ENCODE data around the gene COPS2.

The COPS2 gene

GRCh38 chr15:49131403-49131802, 24.0 kb downstream of the COPS2 start:
- DNase-seq (ENCODE audit: low read depth), result no peak
- TF ChIP-seq, protein P1, sequence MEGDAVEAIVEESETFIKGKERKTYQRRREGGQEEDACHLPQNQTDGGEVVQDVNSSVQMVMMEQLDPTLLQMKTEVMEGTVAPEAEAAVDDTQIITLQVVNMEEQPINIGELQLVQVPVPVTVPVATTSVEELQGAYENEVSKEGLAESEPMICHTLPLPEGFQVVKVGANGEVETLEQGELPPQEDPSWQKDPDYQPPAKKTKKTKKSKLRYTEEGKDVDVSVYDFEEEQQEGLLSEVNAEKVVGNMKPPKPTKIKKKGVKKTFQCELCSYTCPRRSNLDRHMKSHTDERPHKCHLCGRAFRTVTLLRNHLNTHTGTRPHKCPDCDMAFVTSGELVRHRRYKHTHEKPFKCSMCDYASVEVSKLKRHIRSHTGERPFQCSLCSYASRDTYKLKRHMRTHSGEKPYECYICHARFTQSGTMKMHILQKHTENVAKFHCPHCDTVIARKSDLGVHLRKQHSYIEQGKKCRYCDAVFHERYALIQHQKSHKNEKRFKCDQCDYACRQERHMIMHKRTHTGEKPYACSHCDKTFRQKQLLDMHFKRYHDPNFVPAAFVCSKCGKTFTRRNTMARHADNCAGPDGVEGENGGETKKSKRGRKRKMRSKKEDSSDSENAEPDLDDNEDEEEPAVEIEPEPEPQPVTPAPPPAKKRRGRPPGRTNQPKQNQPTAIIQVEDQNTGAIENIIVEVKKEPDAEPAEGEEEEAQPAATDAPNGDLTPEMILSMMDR (IDR thresholded peaks at IDR 0.05; ENCODE audit: low read depth, low read length, missing control alignments), result no peak
- no peak overlapping the region for H3K4me3 ChIP-seq (ENCODE audit: low read depth, low read length)

DNA sequence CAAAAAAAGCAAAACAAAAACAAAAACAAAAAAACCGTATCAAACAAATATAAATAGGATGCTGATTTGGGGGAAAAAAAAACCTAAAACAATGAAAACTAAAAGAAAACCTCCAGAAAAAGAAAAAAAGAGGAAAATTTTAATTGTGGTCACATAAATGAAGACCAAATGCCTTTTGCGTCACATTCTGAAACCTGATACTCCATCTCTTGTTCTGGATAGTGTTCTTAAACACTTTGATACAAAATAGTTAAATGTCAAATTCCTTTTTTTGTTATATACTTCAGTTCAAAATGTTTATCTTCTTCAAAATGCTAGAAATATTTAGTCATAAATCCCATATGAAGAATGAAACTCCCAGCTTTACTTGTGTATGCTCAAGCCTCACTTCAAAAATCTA, 31.0 kb downstream of the COPS2 start:
- TF ChIP-seq, protein P1 (IDR thresholded peaks at IDR 0.05; ENCODE audit: low read depth, low read length, missing control alignments), result no peak
- no peak overlapping the region for H3K4me3 ChIP-seq (ENCODE audit: low read depth, low read length)
- DNase-seq (ENCODE audit: low read depth), result no peak

- TF ChIP-seq, protein P1 (IDR thresholded peaks at IDR 0.05; ENCODE audit: low read depth, low read length, missing control alignments), result no peak
- H3K4me3 ChIP-seq (ENCODE audit: low read depth, low read length), result no peak overlapping the region
- DNase-seq (ENCODE audit: low read depth), result no peak
Measured at GRCh38 chr15:49122541-49123062, 32.8 kb downstream of the COPS2 start.

- TF ChIP-seq, protein P1 (IDR thresholded peaks at IDR 0.05; ENCODE audit: low read depth, low read length, missing control alignments), result no peak
- DNase-seq (ENCODE audit: low read depth), result no peak
- H3K4me3 ChIP-seq (ENCODE audit: low read depth, low read length), result no peak overlapping the region
Measured at GRCh38 chr15:49121901-49122300, 33.5 kb downstream of the COPS2 start.

GRCh38 chr15:49120832-49121231, 34.6 kb downstream of the COPS2 start:
- TF ChIP-seq, protein P1 (IDR thresholded peaks at IDR 0.05; ENCODE audit: low read depth, low read length, missing control alignments), result no peak
- no peak for DNase-seq (ENCODE audit: low read depth)
- no peak overlapping the region for H3K4me3 ChIP-seq (ENCODE audit: low read depth, low read length)

DNA sequence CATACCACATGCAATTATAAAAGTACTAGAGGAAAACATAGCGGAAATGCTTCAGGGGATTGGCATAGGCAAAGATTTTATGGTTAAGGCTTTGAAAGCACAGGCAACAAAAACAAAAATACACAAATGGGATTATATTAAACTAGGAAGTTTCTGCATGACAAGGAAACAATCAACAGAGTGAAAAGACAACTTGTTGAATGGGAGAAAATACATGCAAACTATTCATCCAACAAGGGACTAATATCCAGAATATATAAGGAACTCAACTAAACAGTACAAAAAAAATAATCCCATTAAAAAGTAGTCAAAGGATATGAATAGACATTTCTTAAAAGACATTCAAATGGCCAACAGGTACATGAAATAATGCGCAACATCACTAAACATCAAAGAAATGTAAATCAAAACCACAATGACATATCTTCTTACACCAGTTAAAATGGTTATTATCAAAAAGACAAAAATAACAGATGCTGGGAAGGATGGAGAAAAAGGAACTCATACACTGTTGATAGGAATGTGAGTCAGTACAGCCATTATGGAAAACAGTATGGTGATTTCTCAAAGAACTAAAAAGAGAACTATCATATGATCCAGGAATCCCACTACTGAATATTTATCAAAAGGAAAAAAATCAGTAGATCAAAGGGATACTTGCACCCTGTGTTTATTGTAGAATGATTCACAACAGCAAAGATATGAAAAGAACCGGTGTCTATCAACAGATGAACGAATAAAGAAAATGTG, 39.1 kb downstream of the COPS2 start:
- no peak for DNase-seq (ENCODE audit: low read depth)
- TF ChIP-seq, protein P1 (IDR thresholded peaks at IDR 0.05; ENCODE audit: low read depth, low read length, missing control alignments), result no peak
- H3K4me3 ChIP-seq (ENCODE audit: low read depth, low read length), result no peak overlapping the region

GRCh38 chr15:49115062-49115461, 40.3 kb downstream of the COPS2 start:
- no peak for DNase-seq (ENCODE audit: low read depth)
- TF ChIP-seq, protein P1 (IDR thresholded peaks at IDR 0.05; ENCODE audit: low read depth, low read length, missing control alignments), result no peak
- no peak overlapping the region for H3K4me3 ChIP-seq (ENCODE audit: low read depth, low read length)
